Liver (tissue), 3 donors: ENCODE measurements around the gene POLN.

Experiments
- CTCF ChIP-seq: fragments of 150-350 bp; IDR thresholded peaks from 2 replicates; pipeline ENCODE4 v1.5.1; 2017; ENCODE audit warnings: improper control_type of control experiment, low read depth, low read length; ENCODE audit not compliant: missing input control
- EGR1 ChIP-seq, 2 donors: IDR thresholded peaks; 2 replicates each; pipeline ENCODE4 v1.6.1; 2016 to 2018; ENCODE audit warnings: antibody characterized with exemption in 2 of 2, low read depth in 2 of 2
- MAX ChIP-seq: IDR thresholded peaks from 2 replicates; pipeline ENCODE4 v1.6.1; 2016; ENCODE audit warnings: antibody characterized with exemption
- ZBTB33 ChIP-seq: IDR thresholded peaks from 2 replicates; pipeline ENCODE4 v1.6.1; 2016; ENCODE audit warnings: antibody characterized with exemption
- donor health status: healthy.
- donor health status: healthy.

- TF ChIP-seq CTCF = no peak
- no peak for TF ChIP-seq MAX
- no peak for TF ChIP-seq ZBTB33
- no peak for TF ChIP-seq EGR1 (IDR thresholded peaks at IDR 0.05; ENCODE audit: low read depth in 2 of 2)
Observed at GRCh38 chr4:2273221-2273620, 31.3 kb upstream of the POLN start.
